Hepatocyte (in vitro differentiated cells): ENCODE results near the gene EIPR1. TPM values are rescaled to one million over a fixed set of nuclear protein-coding genes. Genes with fewer than 3 reads are reported as not detected.

ENCODE experiments used
- DNase-seq: peaks from one replicate; pipeline ENCODE4 v3.0.0-alpha.2; 2016; ENCODE audit warnings: low spot score
- H2AFZ ChIP-seq: fragments of 200-600 bp; sonication (generic); 2 replicates; pipeline ENCODE4 v1.6.0; 2016; ENCODE audit warnings: antibody characterized with exemption, mild to moderate bottlenecking
- H3K27ac ChIP-seq: fragments of 200-600 bp; sonication (generic); 2 replicates; pipeline ENCODE4 v1.5.1; 2016; ENCODE audit warnings: mild to moderate bottlenecking
- H3K27me3 ChIP-seq: fragments of 200-600 bp; sonication (generic); 2 replicates; pipeline ENCODE4 v1.6.1; 2016
- H3K36me3 ChIP-seq: fragments of 200-600 bp; sonication (generic); replicated peaks from 2 replicates; pipeline ENCODE4 v1.5.1; 2016; ENCODE audit warnings: low read depth; ENCODE audit not compliant: insufficient read depth
- H3K4me1 ChIP-seq: fragments of 200-600 bp; sonication (generic); 2 replicates; pipeline ENCODE4 v1.5.1; 2016; ENCODE audit warnings: mild to moderate bottlenecking, moderate library complexity; ENCODE audit not compliant: insufficient read depth
- H3K4me2 ChIP-seq: fragments of 200-600 bp; sonication (generic); 2 replicates; pipeline ENCODE4 v1.6.0; 2016
- H3K4me3 ChIP-seq: fragments of 200-600 bp; sonication (generic); 2 replicates; pipeline ENCODE4 v1.5.1; 2016; ENCODE audit warnings: mild to moderate bottlenecking
- H3K79me2 ChIP-seq: fragments of 200-600 bp; sonication (generic); 2 replicates; pipeline ENCODE4 v1.6.0; 2017; ENCODE audit warnings: mild to moderate bottlenecking
- H3K9me2 ChIP-seq: fragments of 200-600 bp; sonication (generic); replicated peaks from 2 replicates; pipeline ENCODE4 v1.6.0; 2017; ENCODE audit warnings: mild to moderate bottlenecking; ENCODE audit not compliant: insufficient read depth
- H3K9me3 ChIP-seq: fragments of 200-600 bp; sonication (generic); 2 replicates; pipeline ENCODE4 v1.5.1; 2016; ENCODE audit warnings: low read depth, mild to moderate bottlenecking
- H4K20me1 ChIP-seq: fragments of 200-600 bp; sonication (generic); 2 replicates; pipeline ENCODE4 v1.6.0; 2016; ENCODE audit warnings: mild to moderate bottlenecking; ENCODE audit not compliant: insufficient read depth, poor library complexity, severe bottlenecking
- CTCF ChIP-seq: fragments of 200-600 bp; sonication (generic); IDR thresholded peaks from 2 replicates; pipeline ENCODE4 v1.5.1; 2016; ENCODE audit warnings: antibody characterized with exemption, mild to moderate bottlenecking; ENCODE audit not compliant: poor library complexity
- EZH2 ChIP-seq: fragments of 200-600 bp; sonication (generic); IDR thresholded peaks from 2 replicates; pipeline ENCODE4 v1.6.1; 2016; ENCODE audit warnings: antibody characterized with exemption, mild to moderate bottlenecking, borderline replicate concordance
- EZH2phosphoT487 ChIP-seq: fragments of 200-600 bp; sonication (generic); IDR thresholded peaks from one replicate; pipeline ENCODE4 v1.6.1; 2018; ENCODE audit warnings: antibody characterized with exemption, mild to moderate bottlenecking, low read depth, moderate library complexity; ENCODE audit not compliant: unreplicated experiment, severe bottlenecking
- WGBS: methylation state at CpG from one replicate; pipeline ENCODE4 v1.1.6; 2016; ENCODE audit warnings: low lambda C conversion rate; ENCODE audit errors: missing lambda C conversion rate; 5-methylcytosine and 5-hydroxymethylcytosine counted together
- polyA plus RNA-seq: library from polyadenylated mRNA; unstranded; fragments of >200 nt; fragmentation: Nextera tagmentation; extraction: Ambion mirVana; gene quantifications from 2 replicates; pipeline ENCODE4 v1.2.1, GENCODE V29; 2016
- total RNA-seq: library from RNA; depleted of rRNA; stranded (reverse); fragments of >200 nt; gene quantifications from 2 replicates; pipeline ENCODE4 v1.2.3, GENCODE V29; 2014

EIPR1 gene
- total and polyA plus RNA-seq, 2 experiments from 2014 or later, result 27.4 to 42.3 TPM

- H3K79me2 ChIP-seq, result no peaks in the 10 kb centered on the region
- no peak overlapping the region for H3K4me2 ChIP-seq
- no peak overlapping the region for H3K4me3 ChIP-seq
- no peaks in the 10 kb centered on the region for H3K9me2 ChIP-seq
- H3K27me3 ChIP-seq, result no peaks in the 10 kb centered on the region
- DNase-seq, result no peak
- no peaks in the 10 kb centered on the region for H3K9me3 ChIP-seq
- no peak overlapping the region for H2AFZ ChIP-seq
- WGBS, result 94% methylated on average over 14 of the region's 14 CpGs
- H4K20me1 ChIP-seq, result no peaks in the 10 kb centered on the region
- no peak overlapping the region for H3K27ac ChIP-seq
- no peaks in the 10 kb centered on the region for H3K36me3 ChIP-seq
- TF ChIP-seq EZH2, result no peak
- TF ChIP-seq EZH2phosphoT487, result no peak
- TF ChIP-seq CTCF, result no peak
- H3K4me1 ChIP-seq, result no peaks in the 10 kb centered on the region
Observed at GRCh38 chr2:3283206-3283605, 94.4 kb downstream of the EIPR1 start.

- Histone ChIP-seq H3K4me1 (no peaks in the 10 kb centered on the region), H3K4me2 (no peak overlapping the region), H3K27me3 (no peaks in the 10 kb centered on the region), H3K4me3 (no peak overlapping the region), H3K27ac (no peak overlapping the region), H3K36me3 (no peaks in the 10 kb centered on the region), H4K20me1 (no peaks in the 10 kb centered on the region), H2AFZ (no peak overlapping the region), H3K9me3 (no peaks in the 10 kb centered on the region), H3K79me2 (no peaks in the 10 kb centered on the region), H3K9me2 (no peaks in the 10 kb centered on the region)
- no peak for DNase-seq
- WGBS, result 93% methylated on average over 36 of the region's 36 CpGs
- TF ChIP-seq CTCF (no peak), EZH2phosphoT487 (no peak), EZH2 (no peak)
Observed at GRCh38 chr2:3282056-3282998, 95.3 kb downstream of the EIPR1 start.

GRCh38 chr2:3280683-3281520 is 96.7 kb downstream of the EIPR1 start:
- 91% methylated on average over 13 of the region's 13 CpGs for WGBS
- Histone ChIP-seq H3K4me1 (no peaks in the 10 kb centered on the region), H3K36me3 (no peaks in the 10 kb centered on the region), H3K9me3 (no peaks in the 10 kb centered on the region), H2AFZ (no peak overlapping the region), H3K9me2 (no peaks in the 10 kb centered on the region), H3K27me3 (no peaks in the 10 kb centered on the region), H3K27ac (no peak overlapping the region), H3K4me2 (no peak overlapping the region), H3K4me3 (no peak overlapping the region), H3K79me2 (peaks cover under 1% of the 10 kb centered on the region), H4K20me1 (no peaks in the 10 kb centered on the region)
- TF ChIP-seq EZH2, result no peak
- TF ChIP-seq EZH2phosphoT487, result no peak
- no peak for TF ChIP-seq CTCF
- DNase-seq, result no peak
